IMR-90 (cell line): Measurements from ENCODE around the gene SOX12. TPM values are rescaled to one million over a fixed set of nuclear protein-coding genes. Genes with fewer than 3 reads are reported as not detected.

Experiments
- ATAC-seq: fragments of 200-7000 bp; cut with Tn5 transposase; 2 replicates; pipeline ENCODE4 v1.9.1; 2020; ENCODE audit warnings: low read depth, mild to moderate bottlenecking, moderate library complexity
- BruUV-seq: library from RNA; stranded (reverse); fragments of 400-500 nt; replicated peaks from 2 replicates; lab custom pipeline; 2021; lab: Mats Ljungman, UMichigan
- CTCF ChIA-PET: fragments of 300-600 bp; formaldehyde crosslinking; extraction: SDS; loops from one replicate; lab custom pipeline; 2021; ENCODE audit warnings: antibody characterized with exemption; lab: Yijun Ruan, JAX
- POLR2A ChIA-PET: fragments of 300-600 bp; sonication (Branson Sonifier 250); formaldehyde crosslinking; loops from one replicate; lab custom pipeline; 2022; ENCODE audit warnings: antibody characterized with exemption; ENCODE audit not compliant: unreplicated experiment; lab: Charles Lee
- DNase-seq: peaks from one replicate; pipeline ENCODE4 v3.0.0; 2013
- H2AFZ ChIP-seq: replicated peaks from 2 replicates; pipeline ENCODE3; 2013; ENCODE audit warnings: low read length, mild to moderate bottlenecking; ENCODE audit not compliant: poor library complexity
- H2AK5ac ChIP-seq: 2 replicates; pipeline ENCODE4 v1.6.1; 2013; ENCODE audit warnings: low read depth, low read length, inconsistent platforms
- H2AK9ac ChIP-seq: replicated peaks from 2 replicates; pipeline ENCODE3; 2013; ENCODE audit warnings: mild to moderate bottlenecking, low read depth, low read length, moderate library complexity; ENCODE audit not compliant: poor library complexity
- H2BK120ac ChIP-seq: 2 replicates; pipeline ENCODE4 v1.6.1; 2013; ENCODE audit warnings: low read depth, low read length, inconsistent platforms
- H2BK15ac ChIP-seq: 3 replicates; pipeline ENCODE4 v1.6.1; 2013; ENCODE audit warnings: low read depth, low read length, inconsistent platforms
- H2BK20ac ChIP-seq: 2 replicates; pipeline ENCODE4 v1.6.1; 2013; ENCODE audit warnings: low read depth, mild to moderate bottlenecking, inconsistent platforms, low read length, moderate library complexity
- H2BK5ac ChIP-seq: 2 replicates; pipeline ENCODE4 v1.6.1; 2013; ENCODE audit warnings: mild to moderate bottlenecking, low read depth, low read length, inconsistent platforms; ENCODE audit not compliant: poor library complexity, severe bottlenecking
- H3K14ac ChIP-seq: replicated peaks from 2 replicates; pipeline ENCODE4 v1.6.1; 2013; ENCODE audit warnings: low read depth, low read length, inconsistent platforms
- H3K18ac ChIP-seq: 2 replicates; pipeline ENCODE4 v1.6.1; 2013; ENCODE audit warnings: low read depth, low read length, control low read depth
- H3K23ac ChIP-seq: 2 replicates; pipeline ENCODE4 v1.6.1; 2013; ENCODE audit warnings: low read depth, low read length, inconsistent platforms
- H3K27ac ChIP-seq: 2 replicates; pipeline ENCODE4 v1.5.1; 2013; ENCODE audit warnings: mild to moderate bottlenecking, control low read depth, low read length; ENCODE audit not compliant: insufficient read depth
- H3K27me3 ChIP-seq: 2 replicates; pipeline ENCODE4 v1.6.1; 2013; ENCODE audit warnings: low read length; ENCODE audit not compliant: control insufficient read depth, insufficient read depth
- H3K36me3 ChIP-seq: 2 replicates; pipeline ENCODE4 v1.6.1; 2013; ENCODE audit warnings: low read length, mixed read lengths; ENCODE audit not compliant: control insufficient read depth, insufficient read depth
- H3K4ac ChIP-seq: 2 replicates; pipeline ENCODE4 v1.6.1; 2013; ENCODE audit warnings: low read depth, low read length, inconsistent platforms
- H3K4me1 ChIP-seq: 2 replicates; pipeline ENCODE4 v1.6.1; 2013; ENCODE audit warnings: low read length, mixed read lengths; ENCODE audit not compliant: control insufficient read depth, insufficient read depth
- H3K4me2 ChIP-seq: 2 replicates; pipeline ENCODE4 v1.6.1; 2013; ENCODE audit warnings: low read depth, mild to moderate bottlenecking, control low read depth, low read length, moderate library complexity
- H3K4me3 ChIP-seq: 2 replicates; pipeline ENCODE4 v1.5.1; 2013; ENCODE audit warnings: low read depth, mild to moderate bottlenecking, control low read depth, low read length, moderate library complexity; ENCODE audit not compliant: insufficient read depth
- H3K56ac ChIP-seq: 2 replicates; pipeline ENCODE4 v1.6.1; 2013; ENCODE audit warnings: low read length, inconsistent platforms; ENCODE audit not compliant: insufficient read depth; ENCODE audit errors: extremely low read depth
- H3K79me1 ChIP-seq, 2 experiments: 2 replicates each; pipeline ENCODE4 v1.6.1; 2013; ENCODE audit warnings: low read length in 2 of 2, inconsistent platforms in 1 of 2, low read depth in 1 of 2
- H3K9ac ChIP-seq: 2 replicates; pipeline ENCODE4 v1.6.1; 2013; ENCODE audit warnings: low read depth, low read length, control low read depth
- H3K9me1 ChIP-seq: 2 replicates; pipeline ENCODE4 v1.6.1; 2013; ENCODE audit warnings: low read length, inconsistent platforms; ENCODE audit not compliant: insufficient read depth
- H3K9me3 ChIP-seq: 2 replicates; pipeline ENCODE4 v1.6.1; 2013; ENCODE audit warnings: low read length; ENCODE audit not compliant: control insufficient read depth, insufficient read depth
- H4K20me1 ChIP-seq: 2 replicates; pipeline ENCODE4 v1.6.1; 2013; ENCODE audit warnings: low read length, inconsistent platforms; ENCODE audit not compliant: insufficient read depth
- H4K5ac ChIP-seq: 2 replicates; pipeline ENCODE4 v1.6.1; 2013; ENCODE audit warnings: mild to moderate bottlenecking, low read depth, low read length, control low read depth
- H4K8ac ChIP-seq, 2 experiments: 2 replicates each; pipeline ENCODE4 v1.6.1; 2013; ENCODE audit warnings: low read depth in 2 of 2, low read length in 2 of 2, control low read depth in 1 of 2, inconsistent platforms in 1 of 2
- H4K91ac ChIP-seq: 2 replicates; pipeline ENCODE4 v1.6.1; 2013; ENCODE audit warnings: low read depth, low read length, inconsistent platforms; ENCODE audit not compliant: insufficient read depth
- BHLHE40 ChIP-seq: fragments of 150-350 bp; IDR thresholded peaks from 2 replicates; pipeline ENCODE4 v1.6.1; 2016; ENCODE audit warnings: mild to moderate bottlenecking, low read depth, low read length
- CHD1 ChIP-seq: IDR thresholded peaks from 2 replicates; pipeline ENCODE4 v1.6.1; 2012; ENCODE audit warnings: low read depth, low read length, improper control_type of control experiment
- FOS ChIP-seq: fragments of 150-350 bp; IDR thresholded peaks from 2 replicates; pipeline ENCODE4 v1.6.1; 2016; ENCODE audit warnings: low read depth, low read length
- MAFK ChIP-seq: IDR thresholded peaks from 2 replicates; pipeline ENCODE4 v1.6.1; 2012; ENCODE audit warnings: low read depth, low read length, improper control_type of control experiment
- MAZ ChIP-seq: IDR thresholded peaks from 2 replicates; pipeline ENCODE4 v1.6.1; 2012; ENCODE audit warnings: low read depth, mild to moderate bottlenecking, low read length, improper control_type of control experiment, moderate library complexity, borderline replicate concordance
- MXI1 ChIP-seq: IDR thresholded peaks from 2 replicates; pipeline ENCODE4 v1.6.1; 2012; ENCODE audit warnings: low read depth, mild to moderate bottlenecking, low read length, moderate library complexity, borderline replicate concordance
- NFE2L2 ChIP-seq: fragments of 150-350 bp; IDR thresholded peaks from 2 replicates; pipeline ENCODE4 v1.6.1; 2016; ENCODE audit warnings: low read depth, mild to moderate bottlenecking, low read length
- POLR2A ChIP-seq: IDR thresholded peaks from 2 replicates; pipeline ENCODE4 v1.6.1; 2012; ENCODE audit warnings: mild to moderate bottlenecking, low read depth, low read length
- RCOR1 ChIP-seq: IDR thresholded peaks from 2 replicates; pipeline ENCODE4 v1.6.1; 2012; ENCODE audit warnings: mild to moderate bottlenecking, low read length, improper control_type of control experiment; ENCODE audit not compliant: insufficient replicate concordance
- RFX5 ChIP-seq: IDR thresholded peaks from 2 replicates; pipeline ENCODE4 v1.8.0; 2012; ENCODE audit warnings: low read depth, mild to moderate bottlenecking, low read length, moderate library complexity
- SMC3 ChIP-seq: fragments of 150-350 bp; IDR thresholded peaks from 2 replicates; pipeline ENCODE4 v1.6.1; 2016; ENCODE audit warnings: low read depth, mild to moderate bottlenecking, antibody characterized with exemption, low read length, moderate library complexity
- WGBS, 2 experiments: methylation state at CpG; one replicate each; pipeline versions ENCODE4 v1.1.5 to v1.1.7; 2013; ENCODE audit warnings: missing lambda C conversion rate in 2 of 2; ENCODE audit not compliant: insufficient read length in 1 of 2; ENCODE audit errors: extremely low coverage in 2 of 2; 5-methylcytosine and 5-hydroxymethylcytosine counted together
- dilution Hi-C: fragments of 300-500 bp; cut with HindIII; formaldehyde crosslinking; loops from one replicate; pipeline ENCODE4 v1.14.3; 2018; ENCODE audit warnings: low sequenced_read_pairs; ENCODE audit not compliant: unreplicated experiment
- in situ Hi-C: fragments of 300-500 bp; cut with MboI; formaldehyde crosslinking; loops from 3 replicates; pipeline ENCODE4 v1.14.3; 2019; ENCODE audit warnings: low sequenced_read_pairs, inconsistent platforms, mixed read lengths
- intact Hi-C: fragments of 100-400 bp; cut with micrococcal nuclease; formaldehyde crosslinking; loops from 2 replicates; pipeline ENCODE4 v1.10.0; 2022
- polyA plus RNA-seq, 3 experiments: library from polyadenylated mRNA; depleted of rRNA; stranded (reverse); fragments of >200 nt; gene quantifications; 2 replicates each; pipeline ENCODE4 v1.2.3, GENCODE V29; 2012; ENCODE audit warnings: low replicate concordance in 1 of 3
- total RNA-seq: library from RNA; depleted of rRNA; stranded (reverse); fragments of >200 nt; gene quantifications from 2 replicates; pipeline ENCODE4 v1.2.3, GENCODE V29; 2012
- TF ChIP-seq, protein P1 (sequence below): conservative IDR thresholded peaks from 2 replicates; pipeline ENCODE4 v1.5.1; 2012; ENCODE audit warnings: mild to moderate bottlenecking, low read depth, low read length, improper control_type of control experiment
- TF ChIP-seq, protein P2 (sequence below): fragments of 150-350 bp; IDR thresholded peaks from 2 replicates; pipeline ENCODE4 v1.6.1; 2016; ENCODE audit warnings: low read depth, mild to moderate bottlenecking, low read length, moderate library complexity, borderline replicate concordance
- TF ChIP-seq, protein P3 (sequence below): fragments of 150-350 bp; IDR thresholded peaks from 2 replicates; pipeline ENCODE4 v1.6.1; 2017; ENCODE audit warnings: mild to moderate bottlenecking, antibody characterized with exemption, low read length, low read depth

SOX12 gene
- total and polyA plus RNA-seq, 2 of the 4 experiments (the other 2 are of a cell fraction) = 1.1 to 6.2 TPM

DNA sequence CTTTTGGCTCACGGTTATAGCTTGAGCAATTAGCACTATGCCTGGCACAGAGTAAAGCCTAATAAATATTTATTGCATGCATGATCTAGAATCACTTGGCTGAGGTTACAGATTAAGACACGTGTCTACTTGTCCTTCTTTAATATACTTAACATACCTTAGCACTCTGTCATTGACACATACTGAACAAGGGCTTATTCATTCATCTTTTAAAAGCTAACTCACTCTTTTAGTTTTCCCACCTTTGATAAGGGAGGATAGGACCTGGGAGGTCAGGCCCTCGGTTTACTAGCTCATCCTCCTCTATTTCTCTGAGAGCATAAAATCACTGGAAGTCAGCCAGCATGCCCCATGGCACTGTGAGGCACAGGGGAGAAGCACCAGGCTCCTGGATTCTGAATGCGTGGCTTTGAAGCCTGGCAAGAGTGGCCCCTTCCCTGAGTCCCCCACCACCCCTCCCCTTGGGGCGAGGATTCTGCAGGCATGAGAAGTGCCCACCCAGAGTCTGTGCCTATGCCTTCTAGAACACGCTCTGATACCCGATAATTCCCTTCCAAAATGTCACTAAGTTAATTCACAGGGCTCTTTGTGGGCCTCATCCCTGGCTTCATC is 16.8 kb upstream of the SOX12 start:
- H2BK5ac ChIP-seq = no peak overlapping the region
- TF ChIP-seq, protein P1, sequence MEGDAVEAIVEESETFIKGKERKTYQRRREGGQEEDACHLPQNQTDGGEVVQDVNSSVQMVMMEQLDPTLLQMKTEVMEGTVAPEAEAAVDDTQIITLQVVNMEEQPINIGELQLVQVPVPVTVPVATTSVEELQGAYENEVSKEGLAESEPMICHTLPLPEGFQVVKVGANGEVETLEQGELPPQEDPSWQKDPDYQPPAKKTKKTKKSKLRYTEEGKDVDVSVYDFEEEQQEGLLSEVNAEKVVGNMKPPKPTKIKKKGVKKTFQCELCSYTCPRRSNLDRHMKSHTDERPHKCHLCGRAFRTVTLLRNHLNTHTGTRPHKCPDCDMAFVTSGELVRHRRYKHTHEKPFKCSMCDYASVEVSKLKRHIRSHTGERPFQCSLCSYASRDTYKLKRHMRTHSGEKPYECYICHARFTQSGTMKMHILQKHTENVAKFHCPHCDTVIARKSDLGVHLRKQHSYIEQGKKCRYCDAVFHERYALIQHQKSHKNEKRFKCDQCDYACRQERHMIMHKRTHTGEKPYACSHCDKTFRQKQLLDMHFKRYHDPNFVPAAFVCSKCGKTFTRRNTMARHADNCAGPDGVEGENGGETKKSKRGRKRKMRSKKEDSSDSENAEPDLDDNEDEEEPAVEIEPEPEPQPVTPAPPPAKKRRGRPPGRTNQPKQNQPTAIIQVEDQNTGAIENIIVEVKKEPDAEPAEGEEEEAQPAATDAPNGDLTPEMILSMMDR = no peak
- TF ChIP-seq FOS (no peak), POLR2A (no peak), NFE2L2 (no peak), BHLHE40 (no peak), RCOR1 (no peak), MAZ (no peak), MAFK (no peak), CHD1 (no peak), MXI1 (no peak), RFX5 (no peak), SMC3 (no peak)
- TF ChIP-seq, protein P2, sequence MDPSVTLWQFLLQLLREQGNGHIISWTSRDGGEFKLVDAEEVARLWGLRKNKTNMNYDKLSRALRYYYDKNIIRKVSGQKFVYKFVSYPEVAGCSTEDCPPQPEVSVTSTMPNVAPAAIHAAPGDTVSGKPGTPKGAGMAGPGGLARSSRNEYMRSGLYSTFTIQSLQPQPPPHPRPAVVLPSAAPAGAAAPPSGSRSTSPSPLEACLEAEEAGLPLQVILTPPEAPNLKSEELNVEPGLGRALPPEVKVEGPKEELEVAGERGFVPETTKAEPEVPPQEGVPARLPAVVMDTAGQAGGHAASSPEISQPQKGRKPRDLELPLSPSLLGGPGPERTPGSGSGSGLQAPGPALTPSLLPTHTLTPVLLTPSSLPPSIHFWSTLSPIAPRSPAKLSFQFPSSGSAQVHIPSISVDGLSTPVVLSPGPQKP = no peak
- TF ChIP-seq, protein P3, sequence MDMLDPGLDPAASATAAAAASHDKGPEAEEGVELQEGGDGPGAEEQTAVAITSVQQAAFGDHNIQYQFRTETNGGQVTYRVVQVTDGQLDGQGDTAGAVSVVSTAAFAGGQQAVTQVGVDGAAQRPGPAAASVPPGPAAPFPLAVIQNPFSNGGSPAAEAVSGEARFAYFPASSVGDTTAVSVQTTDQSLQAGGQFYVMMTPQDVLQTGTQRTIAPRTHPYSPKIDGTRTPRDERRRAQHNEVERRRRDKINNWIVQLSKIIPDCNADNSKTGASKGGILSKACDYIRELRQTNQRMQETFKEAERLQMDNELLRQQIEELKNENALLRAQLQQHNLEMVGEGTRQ = no peak
- H2BK15ac ChIP-seq = peak overlapping the region; percentile 32; the same call in 1 of the 3 replicates
- peak overlapping the region; percentile 55; the same call in 1 of the 2 replicates for H4K5ac ChIP-seq
- no TSS peak for BruUV-seq
- no peak overlapping the region for H3K23ac ChIP-seq
- H3K18ac ChIP-seq = no peak overlapping the region
- DNase-seq = no peak
- ChIA-PET POLR2A (no interaction called here), CTCF (no interaction called here)
- no peak overlapping the region for H3K9ac ChIP-seq
- H3K36me3 ChIP-seq = no peaks in the 10 kb centered on the region
- intact Hi-C loops = no loop called here
- H2BK120ac ChIP-seq = peak overlapping the region; percentile 93; the same call in 1 of the 2 replicates
- H3K27me3 ChIP-seq = no peaks in the 10 kb centered on the region
- no peak overlapping the region for H3K27ac ChIP-seq
- H3K4me3 ChIP-seq = no peak overlapping the region
- no peak overlapping the region for H2AFZ ChIP-seq
- in situ Hi-C loops = no loop called here
- H3K79me1 ChIP-seq = peaks cover 0 to 4% of the 10 kb centered on the region in 2 experiments; a peak in 1 of 4 replicates
- dilution Hi-C loops = no loop called here
- H3K56ac ChIP-seq = no peak overlapping the region
- no peaks in the 10 kb centered on the region for H4K20me1 ChIP-seq
- H4K91ac ChIP-seq = peak overlapping the region; percentile 44; the same call in 1 of the 2 replicates
- H2BK20ac ChIP-seq = no peak overlapping the region
- H4K8ac ChIP-seq = peak overlapping the region; percentile 45 to 69; a peak in 3 of 4 replicates
- H2AK9ac ChIP-seq = no peak overlapping the region
- H3K4me1 ChIP-seq = peaks cover 6% of the 10 kb centered on the region
- peak overlapping the region; percentile 48; the same call in 1 of the 2 replicates for H3K4ac ChIP-seq
- H3K4me2 ChIP-seq = no peak overlapping the region
- H3K14ac ChIP-seq = peak overlapping the region; percentile 95; the same call in 1 of the 2 replicates
- peaks cover 7% of the 10 kb centered on the region; the same call in 1 of the 2 replicates for H3K9me1 ChIP-seq
- ATAC-seq = no peak
- no peaks in the 10 kb centered on the region for H3K9me3 ChIP-seq
- 88% methylated on average over 3 of the region's 7 CpGs; no CpG with 5 or more reads in 1 of the 2 experiments for WGBS, 2 experiments
- peak overlapping the region; percentile 86; the same call in 1 of the 2 replicates for H2AK5ac ChIP-seq
